ENCODE results near the gene HINT3.
"Not testable (repeated sequence)": the region's sequence is repeated elsewhere in the genome, so short reads cannot be mapped to it uniquely, and the experiment has no call there.

HINT3 gene

GRCh38 chr6:126010040-126010439 lies 53.5 kb downstream of the HINT3 start:
- DNase-seq = no peak

GRCh38 chr6:126015863-126016262 lies 59.3 kb downstream of the HINT3 start:
- DNase-seq = no peak

- no peak for DNase-seq
Measured at GRCh38 chr6:126016591-126016990, 60.0 kb downstream of the HINT3 start.

GRCh38 chr6:126017668-126018067 lies 61.1 kb downstream of the HINT3 start:
- DNase-seq = no peak

GRCh38 chr6:126020305-126021050 lies 63.9 kb downstream of the HINT3 start:
- no peak for DNase-seq

- not testable (repeated sequence) for DNase-seq
Measured at GRCh38 chr6:126023474-126023873, 66.9 kb downstream of the HINT3 start.

- no peak for DNase-seq
Measured at GRCh38 chr6:126026001-126026400, 69.4 kb downstream of the HINT3 start.

GRCh38 chr6:126027601-126028000 lies 71.0 kb downstream of the HINT3 start:
- DNase-seq = no peak
